ENCODE data around the gene CD93.

DNA sequence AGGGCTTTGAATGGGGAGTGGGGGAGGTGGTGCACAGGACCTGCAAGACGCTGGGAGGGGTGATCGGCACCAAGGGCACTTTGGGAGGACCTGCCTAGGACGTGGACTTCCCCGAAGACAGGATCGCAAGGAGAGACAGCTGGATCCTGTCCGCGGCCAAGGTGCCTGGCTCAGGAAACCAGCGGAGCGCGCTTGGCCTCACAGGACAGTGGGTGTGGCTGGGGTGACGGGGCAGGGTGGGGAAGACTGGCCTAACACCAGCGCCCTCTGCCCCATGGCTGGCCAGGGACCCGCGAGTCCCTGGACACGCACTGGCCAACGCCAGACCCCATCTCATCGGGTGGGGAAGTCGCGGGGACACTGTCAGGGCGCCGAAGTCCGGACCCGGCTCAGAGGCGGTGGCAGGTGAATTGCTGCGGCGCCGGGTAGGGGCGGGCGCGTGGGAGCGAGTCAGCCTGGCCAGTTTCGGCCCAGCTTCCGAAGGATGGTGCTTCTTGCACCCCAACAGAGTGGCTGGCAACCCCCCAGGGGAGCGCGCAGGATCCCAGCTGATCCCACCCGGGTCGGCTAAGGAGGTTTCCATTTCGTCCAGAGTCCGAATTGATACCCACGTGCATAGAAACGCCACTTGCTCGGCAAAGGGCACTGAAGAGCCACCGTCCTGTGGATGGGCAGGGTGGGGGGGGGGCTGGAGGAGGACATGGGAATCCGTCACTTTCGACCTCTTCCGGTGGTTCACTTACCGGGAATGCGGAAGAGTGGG is 35.9 kb downstream of the CD93 start:
- no peak for TF ChIP-seq EP300 (IDR thresholded peaks at IDR 0.05)
- no peak for TF ChIP-seq CTCF (IDR thresholded peaks at IDR 0.05)

All from upper lobe of left lung (tissue), 4 donors.